ENCODE results near the gene KIF27. TPM values are rescaled to one million over a fixed set of nuclear protein-coding genes. Genes with fewer than 3 reads are reported as not detected.

The KIF27 gene
- total RNA-seq, 1 experiment from 2014 or later = 2.2 TPM

DNA sequence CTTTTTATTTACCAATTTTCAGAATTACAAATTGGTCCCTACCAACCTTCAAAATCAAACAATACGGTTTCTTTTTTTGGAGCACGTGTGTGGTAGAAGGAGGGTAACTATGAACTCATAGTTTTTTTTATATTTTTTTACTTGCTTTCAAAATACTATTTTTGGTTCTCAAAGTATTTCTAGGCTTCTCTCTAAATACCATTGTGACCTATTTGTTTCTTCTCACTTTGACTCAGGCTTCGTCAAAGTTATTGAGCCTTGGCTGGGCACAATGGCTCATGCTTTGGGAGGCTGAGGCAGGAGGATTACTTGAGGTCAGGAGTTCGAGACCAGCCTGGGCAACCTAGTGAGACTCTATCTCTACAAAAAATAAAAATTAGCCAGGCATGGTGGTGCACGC is 11.6 kb upstream of the KIF27 start:
- no peak overlapping the region for H3K4me3 ChIP-seq (ENCODE audit: low read length)
- ChIA-PET CTCF (no interaction called here), POLR2A (ENCODE audit: unreplicated experiment) (no interaction called here)
- H3K36me3 ChIP-seq (ENCODE audit: low read depth, low read length) = no peaks in the 10 kb centered on the region
- no peaks in the 10 kb centered on the region for H3K9me2 ChIP-seq (replicated peaks; ENCODE audit: low read length)
- peaks cover 20% of the 10 kb centered on the region for H3K4me1 ChIP-seq (ENCODE audit: insufficient read depth, low read length)
- H3K9me3 ChIP-seq (ENCODE audit: low read length) = no peaks in the 10 kb centered on the region
- ATAC-seq = no peak
- H3K27me3 ChIP-seq (ENCODE audit: low read length) = no peaks in the 10 kb centered on the region
- no peak for TF ChIP-seq CTCF (conservative IDR thresholded peaks at IDR 0.05; ENCODE audit: low read depth, low read length)
- TF ChIP-seq EZH2phosphoT487 (IDR thresholded peaks at IDR 0.05; ENCODE audit: borderline replicate concordance, low read length) = no peak
- no peak for TF ChIP-seq EZH2 (IDR thresholded peaks at IDR 0.05; ENCODE audit: low read length, unreplicated experiment)
- H3F3A ChIP-seq (ENCODE audit: low read length, unreplicated experiment) = peaks cover 5% of the 10 kb centered on the region
- H3K79me2 ChIP-seq (ENCODE audit: low read length) = no peaks in the 10 kb centered on the region
- no peak overlapping the region for H3K9ac ChIP-seq (ENCODE audit: low read length)
- no peak overlapping the region for H2AFZ ChIP-seq (ENCODE audit: low read length)
- H3K4me2 ChIP-seq (ENCODE audit: low read length) = no peak overlapping the region
- DNase-seq = no peak
- BruUV-seq (replicated peaks) = no TSS peak
- intact Hi-C loops (cut with micrococcal nuclease) = no loop called here
- no peak overlapping the region for H3K27ac ChIP-seq (ENCODE audit: low read length)
- H4K20me1 ChIP-seq (ENCODE audit: low read length) = no peaks in the 10 kb centered on the region

DNA sequence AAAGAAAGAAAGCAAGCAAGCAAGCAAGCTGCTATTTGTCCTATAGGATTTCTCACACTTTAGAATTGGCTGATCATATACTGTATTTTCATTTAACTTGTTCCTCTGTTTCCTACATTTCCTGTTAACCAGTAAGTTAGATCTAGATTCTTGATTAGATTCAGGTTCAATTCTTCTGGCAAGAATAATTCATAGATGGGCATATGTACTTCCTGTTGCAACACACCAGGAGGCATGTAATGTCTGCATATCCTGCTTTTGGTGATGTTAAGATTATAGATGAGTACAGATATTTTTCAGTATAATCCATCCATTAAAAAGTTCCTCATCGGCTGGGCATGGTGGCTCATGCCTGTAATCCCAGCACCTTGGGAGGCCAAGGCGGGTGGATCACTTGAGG is 10.8 kb upstream of the KIF27 start:
- Histone ChIP-seq H3K27ac (ENCODE audit: low read length) (no peak overlapping the region), H3K9ac (ENCODE audit: low read length) (no peak overlapping the region), H2AFZ (ENCODE audit: low read length) (no peak overlapping the region), H3K9me2 (replicated peaks; ENCODE audit: low read length) (no peaks in the 10 kb centered on the region), H3K36me3 (ENCODE audit: low read depth, low read length) (no peaks in the 10 kb centered on the region), H3K4me1 (ENCODE audit: insufficient read depth, low read length) (peaks cover 20% of the 10 kb centered on the region), H3F3A (ENCODE audit: low read length, unreplicated experiment) (peaks cover 5% of the 10 kb centered on the region), H3K4me3 (ENCODE audit: low read length) (no peak overlapping the region), H3K27me3 (ENCODE audit: low read length) (no peaks in the 10 kb centered on the region), H3K4me2 (ENCODE audit: low read length) (no peak overlapping the region), H3K9me3 (ENCODE audit: low read length) (no peaks in the 10 kb centered on the region), H4K20me1 (ENCODE audit: low read length) (no peaks in the 10 kb centered on the region), H3K79me2 (ENCODE audit: low read length) (no peaks in the 10 kb centered on the region)
- intact Hi-C loops (cut with micrococcal nuclease) = no loop called here
- no peak for ATAC-seq
- CTCF ChIA-PET = no interaction called here
- no peak for DNase-seq
- POLR2A ChIA-PET (ENCODE audit: unreplicated experiment) = no interaction called here
- no TSS peak for BruUV-seq (replicated peaks)
- TF ChIP-seq EZH2phosphoT487 (IDR thresholded peaks at IDR 0.05; ENCODE audit: borderline replicate concordance, low read length) = no peak

DNA sequence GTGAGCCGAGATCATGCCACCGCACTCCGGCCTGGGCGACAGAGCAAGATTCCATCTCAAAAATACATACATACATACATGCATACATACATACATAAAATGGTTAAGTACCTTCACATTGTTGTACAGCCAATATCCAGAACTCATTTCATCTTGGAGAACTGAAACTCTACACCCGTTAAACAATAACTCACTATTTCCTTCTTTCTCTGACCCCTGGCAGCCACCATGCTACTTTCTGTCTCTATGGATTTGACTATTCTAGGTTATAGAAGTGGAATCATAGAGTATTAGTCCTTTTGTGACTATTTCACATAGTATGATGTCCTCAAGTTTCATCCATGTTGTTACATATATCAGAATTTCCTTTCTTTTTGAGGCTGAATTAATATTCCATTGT is 9.6 kb upstream of the KIF27 start:
- Histone ChIP-seq H3K9me2 (replicated peaks; ENCODE audit: low read length) (no peaks in the 10 kb centered on the region), H3K9me3 (ENCODE audit: low read length) (no peaks in the 10 kb centered on the region), H3F3A (ENCODE audit: low read length, unreplicated experiment) (peaks cover 5% of the 10 kb centered on the region), H3K79me2 (ENCODE audit: low read length) (no peaks in the 10 kb centered on the region), H3K4me3 (ENCODE audit: low read length) (no peak overlapping the region), H3K4me1 (ENCODE audit: insufficient read depth, low read length) (peaks cover 18% of the 10 kb centered on the region), H3K4me2 (ENCODE audit: low read length) (no peak overlapping the region), H2AFZ (ENCODE audit: low read length) (no peak overlapping the region), H3K9ac (ENCODE audit: low read length) (no peak overlapping the region), H4K20me1 (ENCODE audit: low read length) (no peaks in the 10 kb centered on the region), H3K27me3 (ENCODE audit: low read length) (no peaks in the 10 kb centered on the region), H3K36me3 (ENCODE audit: low read depth, low read length) (no peaks in the 10 kb centered on the region), H3K27ac (ENCODE audit: low read length) (no peak overlapping the region)
- ATAC-seq = no peak
- DNase-seq = no peak
- ChIA-PET CTCF (no interaction called here), POLR2A (ENCODE audit: unreplicated experiment) (no interaction called here)
- no TSS peak for BruUV-seq (replicated peaks)
- TF ChIP-seq EZH2phosphoT487 (IDR thresholded peaks at IDR 0.05; ENCODE audit: borderline replicate concordance, low read length) (no peak), CTCF (conservative IDR thresholded peaks at IDR 0.05; ENCODE audit: low read depth, low read length) (no peak), EZH2 (IDR thresholded peaks at IDR 0.05; ENCODE audit: low read length, unreplicated experiment) (no peak)
- intact Hi-C loops (cut with micrococcal nuclease) = no loop called here
